Inflammatory macrophage treated with lipopolysaccharide for 1 hour (primary cell): ENCODE data around the gene NPIPB9.
"Not testable (repeated sequence)": the region's sequence is repeated elsewhere in the genome, so short reads cannot be mapped to it uniquely, and the experiment has no call there.

Source experiments
- DNase-seq, 2 donors: peaks; one replicate each; pipeline ENCODE4 v3.0.0-alpha.2; 2020 to 2022

Gene NPIPB9

DNA sequence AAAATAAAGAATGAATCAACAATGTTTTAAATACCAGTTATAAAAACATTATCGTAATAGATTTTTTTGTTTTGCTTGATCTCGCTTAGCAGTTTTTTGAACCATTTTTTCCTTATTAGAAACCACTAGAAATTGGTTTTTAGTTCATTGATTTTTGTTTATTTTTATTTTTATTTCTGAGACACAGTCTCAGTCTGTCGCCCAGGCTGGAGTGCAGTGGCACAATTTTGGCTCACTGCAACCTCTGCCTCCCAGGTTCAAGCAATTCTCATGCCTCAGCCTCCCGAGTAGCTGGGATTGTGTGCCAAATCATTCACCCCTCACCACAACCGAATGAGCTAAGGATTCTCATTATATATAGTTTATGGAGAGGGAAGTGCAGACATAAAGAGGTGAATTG is at the start of gene NPIPB9:
Gene NPIPB9, plus strand, starts transcription at position 301 of the 400 bp plus-strand sequence.
- not testable (repeated sequence) for DNase-seq

GRCh38 chr16:28704246-28704645 is 47.3 kb upstream of the NPIPB9 start:
- DNase-seq, result not testable (repeated sequence)

DNA sequence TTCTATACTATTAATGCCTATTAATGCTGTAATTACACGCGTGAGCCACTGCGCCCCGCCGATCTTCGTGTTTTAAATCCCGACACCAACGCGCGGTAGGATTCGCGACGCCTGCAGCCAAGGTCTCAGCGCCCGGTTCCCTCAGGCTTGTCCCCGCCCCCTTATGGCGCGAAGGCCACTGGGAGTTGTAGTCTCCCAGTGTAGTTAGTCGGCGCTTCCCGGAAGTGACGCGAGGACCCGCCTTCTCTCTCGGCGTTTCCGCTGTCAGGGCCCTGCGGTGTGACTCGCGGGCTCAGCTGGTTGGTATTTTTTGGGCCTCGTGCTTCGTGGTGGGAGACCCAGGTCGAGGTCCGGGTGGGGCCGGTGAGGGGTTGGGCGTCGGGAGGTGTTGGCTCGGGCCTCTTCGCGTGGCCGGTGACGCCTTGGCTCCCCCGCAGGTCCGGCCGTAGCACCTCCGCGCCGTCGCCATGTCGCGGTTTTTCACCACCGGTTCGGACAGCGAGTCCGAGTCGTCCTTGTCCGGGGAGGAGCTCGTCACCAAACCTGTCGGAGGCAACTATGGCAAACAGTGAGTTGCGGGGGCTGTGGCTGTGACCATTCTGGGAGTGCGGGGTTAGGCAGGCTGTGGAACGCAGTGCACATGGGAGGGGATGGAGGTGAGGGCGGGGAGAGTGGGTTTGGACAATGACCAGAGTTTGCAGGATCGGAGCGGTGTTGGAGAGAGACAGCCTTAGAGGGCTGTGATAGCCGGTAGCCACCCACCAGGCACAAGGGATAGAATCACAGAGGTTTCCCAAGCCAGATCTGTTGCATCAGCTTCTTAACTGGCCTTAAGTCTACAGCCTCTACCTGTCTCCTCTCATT is 40.1 kb upstream of the NPIPB9 start, which contains the start of gene EIF3C:
Gene EIF3C, plus strand, starts transcription at position 245 of the 864 bp plus-strand sequence. Its CDS starts 223 bp downstream, at position 468.
- not testable (repeated sequence) for DNase-seq

- not testable (repeated sequence) for DNase-seq
These were observed 28.5 kb upstream of the NPIPB9 start for GRCh38 chr16:28722852-28723650.

DNA sequence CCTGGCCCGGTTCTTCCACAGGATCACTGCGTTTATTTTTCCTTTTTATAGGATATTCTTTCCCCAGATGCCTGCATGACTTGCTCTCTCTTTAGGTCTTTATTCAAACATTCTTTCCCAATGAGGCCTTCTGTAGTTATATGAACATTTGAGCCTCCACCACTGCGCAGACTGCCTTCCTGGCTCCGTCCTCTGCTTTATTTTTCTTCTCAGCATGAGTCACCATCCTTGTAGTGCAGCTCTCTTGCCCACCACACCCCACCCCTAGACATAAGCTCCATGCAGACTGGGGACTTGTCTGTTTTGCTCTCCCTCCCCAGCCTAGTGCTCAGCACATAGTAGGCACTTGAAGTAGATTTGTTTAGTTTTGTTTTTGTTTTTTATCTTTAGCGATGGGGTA is 20.3 kb upstream of the NPIPB9 start:
- DNase-seq, result not testable (repeated sequence)

GRCh38 chr16:28732455-28733124 is 19.0 kb upstream of the NPIPB9 start:
- not testable (repeated sequence) for DNase-seq

DNA sequence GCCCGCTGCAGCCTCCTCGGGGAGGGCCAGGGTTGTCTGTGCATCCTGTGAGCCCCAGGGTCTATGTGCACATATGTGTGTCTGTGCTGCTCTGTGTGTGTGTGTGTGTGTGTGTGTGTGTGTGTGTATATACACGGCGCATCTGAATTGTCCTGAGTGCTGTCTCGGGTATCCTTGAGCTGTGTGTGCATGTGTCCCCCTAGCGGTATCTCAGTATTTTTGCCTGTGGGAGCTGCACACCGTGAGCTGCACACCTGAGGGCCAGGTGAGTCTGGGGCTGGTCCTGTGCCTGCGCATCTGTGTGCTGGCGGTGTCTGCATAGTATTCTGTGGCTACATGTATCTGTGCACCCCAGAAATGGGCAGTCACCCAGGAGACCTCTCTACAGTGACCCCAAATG is 11.8 kb upstream of the NPIPB9 start:
- DNase-seq, result not testable (repeated sequence)

- not testable (repeated sequence) for DNase-seq
These were observed 11.0 kb upstream of the NPIPB9 start for GRCh38 chr16:28740631-28741030.

- not testable (repeated sequence) for DNase-seq
These were observed 10.3 kb upstream of the NPIPB9 start for GRCh38 chr16:28741295-28741694.

GRCh38 chr16:28746618-28747350 is 4.8 kb upstream of the NPIPB9 start:
- not testable (repeated sequence) for DNase-seq

GRCh38 chr16:28749997-28750465 is 1.6 kb upstream of the NPIPB9 start:
- not testable (repeated sequence) for DNase-seq

DNA sequence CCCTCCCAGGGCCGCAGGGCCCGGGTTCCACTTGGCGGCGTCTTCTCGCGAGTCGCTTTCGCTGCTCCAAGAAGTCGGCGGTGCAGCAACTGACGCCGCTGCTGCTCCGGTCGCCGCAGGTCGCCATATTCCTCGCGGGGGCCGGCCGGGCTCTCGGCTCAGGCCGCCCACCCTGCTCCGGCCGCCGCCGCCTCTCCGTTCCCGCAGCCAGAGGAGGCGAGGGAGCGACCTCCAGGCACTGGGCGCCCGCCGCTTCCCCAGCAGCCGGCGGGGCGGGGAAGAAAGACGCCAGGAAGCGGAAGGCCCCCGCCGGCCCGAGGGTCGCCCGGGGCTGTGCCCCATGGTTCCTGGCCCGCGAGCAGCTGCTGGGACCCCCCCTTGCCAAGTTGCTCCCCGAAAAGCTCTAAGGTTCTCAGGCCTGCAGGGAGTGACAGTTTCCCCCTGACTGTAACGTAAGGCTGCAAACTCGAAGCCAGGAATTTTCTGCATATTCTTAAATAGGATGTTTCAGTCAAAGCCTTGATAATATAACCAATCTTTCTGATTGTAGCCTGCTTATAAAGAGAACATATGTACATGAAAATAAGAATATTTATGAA is 1.0 kb upstream of the NPIPB9 start:
- not testable (repeated sequence) for DNase-seq

DNA sequence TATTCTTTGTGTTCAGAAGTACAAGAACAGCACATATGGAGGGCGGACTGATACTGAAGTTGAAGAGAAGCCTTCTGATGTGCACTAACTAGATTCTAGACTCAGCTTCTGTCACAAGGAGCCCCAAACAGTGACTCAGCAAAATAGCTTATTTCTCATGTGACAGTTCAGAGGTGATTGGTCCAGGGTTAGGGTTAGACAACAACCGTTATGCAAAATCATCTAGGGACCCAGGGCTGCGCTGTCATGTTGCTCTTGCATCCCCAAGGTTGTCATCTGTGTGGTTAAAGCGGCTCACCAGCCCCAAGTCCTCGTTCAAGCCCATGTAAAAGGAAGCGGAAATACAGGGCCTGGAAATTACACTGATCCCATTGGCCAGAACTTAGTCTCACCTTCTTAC is 30.1 kb downstream of the NPIPB9 start:
- DNase-seq, result not testable (repeated sequence)

DNA sequence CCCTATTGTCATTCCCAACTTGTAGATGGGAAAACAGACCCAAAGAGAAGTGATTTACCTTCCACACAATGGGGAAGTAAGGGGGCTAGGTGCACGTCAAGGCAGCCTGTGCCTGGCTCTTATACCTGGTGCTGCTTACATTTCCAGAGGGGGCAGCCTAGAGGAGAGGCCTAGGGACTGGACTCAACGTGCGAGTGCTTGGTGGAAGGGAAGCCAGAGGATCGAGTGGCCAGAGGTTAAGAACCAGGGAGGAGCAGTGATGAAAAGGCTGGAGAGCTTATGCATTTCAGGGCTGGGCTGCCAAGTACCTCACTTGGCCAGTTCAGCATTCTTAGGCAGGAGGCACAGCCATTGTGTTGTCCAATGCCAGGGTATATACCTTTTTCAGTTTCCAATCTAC is 30.8 kb downstream of the NPIPB9 start:
- DNase-seq, result not testable (repeated sequence)

GRCh38 chr16:28802235-28803019 is 50.8 kb downstream of the NPIPB9 start:
- DNase-seq, result peak in 1 of 2 donors; percentile 78

DNA sequence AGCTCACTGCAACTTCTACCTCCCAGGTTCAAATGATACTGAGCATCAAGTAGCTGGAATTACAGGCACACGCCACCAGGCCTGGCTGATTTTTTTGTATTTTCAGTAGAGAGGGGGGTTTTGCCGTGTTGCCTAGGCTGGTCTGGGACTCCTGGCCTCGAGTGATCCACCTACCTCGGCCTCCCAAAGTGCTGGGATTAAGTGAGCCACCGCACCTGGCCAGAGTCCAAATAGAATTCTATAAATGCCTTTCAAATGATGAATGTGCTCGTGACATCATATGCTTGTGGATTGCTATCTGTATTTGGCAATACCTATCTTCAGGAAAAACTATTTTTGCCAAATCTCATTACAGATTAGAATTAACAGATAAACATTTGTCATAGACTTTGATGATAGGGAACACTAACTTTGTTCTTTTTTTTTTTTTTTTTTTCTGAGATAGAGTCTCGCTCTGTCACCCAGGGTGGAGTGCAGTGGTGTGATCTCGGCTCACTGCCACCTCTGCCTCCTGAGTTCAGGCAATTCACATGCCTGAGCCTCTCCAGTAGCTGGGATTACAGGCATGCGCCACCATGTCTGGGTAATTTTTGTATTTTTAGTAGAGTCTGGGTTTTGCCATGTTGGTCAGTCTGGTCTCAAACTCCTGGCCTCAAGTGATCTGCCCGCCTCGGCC is 56.0 kb downstream of the NPIPB9 start:
- DNase-seq, result not testable (repeated sequence)

DNA sequence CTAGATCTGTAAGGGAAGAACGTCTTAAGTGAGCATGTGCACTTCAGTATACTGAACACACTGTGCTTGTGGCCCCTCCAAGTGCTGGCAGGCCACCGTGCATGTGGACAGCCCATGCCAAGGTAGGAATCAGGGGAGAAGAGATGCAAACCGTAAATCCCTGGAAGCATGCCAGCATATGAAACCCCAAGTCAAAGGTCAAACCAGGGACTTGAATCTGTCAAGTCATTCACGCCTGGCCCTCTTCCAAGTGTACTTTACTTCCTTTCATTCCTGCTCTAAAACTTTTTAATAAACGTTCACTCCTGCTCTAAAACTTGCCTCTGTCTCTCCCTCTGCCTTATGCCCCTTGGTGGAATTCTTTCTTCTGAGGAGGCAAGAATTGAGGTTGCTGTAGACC is 68.4 kb downstream of the NPIPB9 start:
- peak in 1 of 2 donors; percentile 49 for DNase-seq

DNA sequence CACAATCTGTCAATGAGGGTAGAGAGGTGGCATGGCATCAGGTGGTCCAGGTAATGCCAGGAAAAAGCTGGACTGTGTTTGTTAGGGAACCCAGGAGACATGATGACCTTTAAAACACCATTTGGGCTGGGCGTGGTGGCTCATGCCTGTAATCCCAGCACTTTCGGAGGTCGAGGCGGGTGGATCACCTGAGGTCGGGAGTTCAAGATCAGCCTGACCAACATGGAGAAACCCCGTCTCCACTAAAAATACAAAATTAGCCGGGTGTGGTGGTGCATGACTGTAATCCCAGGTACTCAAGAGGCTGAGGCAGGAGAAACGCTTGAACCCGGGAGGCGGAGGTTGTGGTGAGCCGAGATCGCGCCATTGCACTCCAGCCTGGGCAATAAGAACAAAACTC is 69.0 kb downstream of the NPIPB9 start:
- DNase-seq, result not testable (repeated sequence)

DNA sequence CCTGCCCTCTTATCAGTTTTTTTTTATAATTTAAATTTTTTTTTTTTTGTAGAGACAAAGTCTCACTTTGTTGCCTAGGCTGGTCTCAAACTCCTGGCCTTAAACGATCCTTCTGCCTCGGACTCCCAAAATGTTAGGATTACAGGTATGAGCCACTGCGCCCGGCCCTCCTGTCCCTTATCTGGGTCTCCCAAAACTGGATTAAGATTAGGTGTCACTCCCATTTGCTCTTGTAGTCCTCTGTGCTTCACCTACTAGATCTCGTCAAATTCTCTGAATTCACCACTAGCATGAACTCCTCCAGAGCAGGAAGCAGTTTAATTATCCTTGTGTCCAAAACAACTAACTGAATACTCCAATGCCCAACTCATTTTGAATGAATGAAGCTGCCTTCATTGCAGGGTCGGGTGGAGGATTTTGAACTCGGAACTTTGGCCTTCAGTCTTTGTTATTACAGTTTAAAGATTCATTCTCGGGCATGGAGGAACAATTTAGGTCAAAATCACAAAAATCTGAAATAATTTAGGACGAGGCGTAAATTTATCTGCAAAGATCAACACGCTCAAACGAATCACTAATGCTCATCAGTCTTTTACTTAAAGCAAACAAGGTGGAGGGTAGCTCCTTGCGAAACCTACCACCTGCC is 70.4 kb downstream of the NPIPB9 start:
- DNase-seq, result no peak
